HCT116 (cell line): ENCODE results near the gene ABHD12. TPM values are rescaled to one million over a fixed set of nuclear protein-coding genes. Genes with fewer than 3 reads are reported as not detected.

Source experiments
- ATAC-seq: fragments of 200-7000 bp; cut with Tn5 transposase; 2 replicates; pipeline ENCODE4 v1.9.1; 2020; ENCODE audit warnings: mild to moderate bottlenecking, moderate library complexity
- BruUV-seq: library from RNA; stranded (reverse); fragments of 400-500 nt; replicated peaks from 2 replicates; lab custom pipeline; 2021; lab: Mats Ljungman, UMichigan
- CTCF ChIA-PET: fragments of 300-600 bp; sonication (Branson Sonifier 250); formaldehyde crosslinking; loops from one replicate; lab custom pipeline; 2021; ENCODE audit warnings: antibody characterized with exemption; lab: Charles Lee
- POLR2A ChIA-PET: fragments of 300-600, 350-600 bp; sonication (Branson Sonifier 250); formaldehyde crosslinking; loops from one replicate; lab custom pipeline; 2021; ENCODE audit warnings: antibody characterized with exemption; lab: Charles Lee
- RAD21 ChIA-PET, 2 experiments: fragments of 300-600 bp; sonication (Branson Sonifier 250); formaldehyde crosslinking; loops; one replicate each; lab custom pipeline; 2023; ENCODE audit warnings: low total read pairs in 2 of 2; ENCODE audit not compliant: uncharacterized antibody in 2 of 2, unreplicated experiment in 2 of 2, low non-redundant PET in 1 of 2; lab: Charles Lee
- DNase-seq: peaks from one replicate; pipeline ENCODE4 v3.0.0-alpha.2; 2010; ENCODE audit warnings: low read depth, low spot score
- H2AFZ ChIP-seq: fragments of 200-600 bp; shearing (Covaris generic), sonication (generic); 2 replicates; pipeline ENCODE4 v1.6.1; 2017; ENCODE audit warnings: low read depth, mixed run types, mixed read lengths, antibody characterized with exemption, low read length; ENCODE audit not compliant: poor library complexity, severe bottlenecking
- H3K27ac ChIP-seq: 2 replicates; pipeline ENCODE4 v1.5.1; 2012; ENCODE audit warnings: low read depth, low read length
- H3K27me3 ChIP-seq: fragments of 200-600 bp; sonication (generic); 2 replicates; pipeline ENCODE4 v1.6.1; 2016; ENCODE audit warnings: mixed run types, low read length, mixed read lengths; ENCODE audit not compliant: insufficient read depth
- H3K36me3 ChIP-seq, 2 experiments: fragments of 200-500 bp in 1 of 2; fragments of 200-600 bp in 1 of 2; sonication (Bioruptor generic) in 1 of 2; sonication (generic) in 1 of 2; 2 replicates each; pipeline versions ENCODE4 v1.5.1 to v1.6.1; 2014 to 2016; ENCODE audit warnings: low read length in 2 of 2, inconsistent platforms in 1 of 2, mixed read lengths in 1 of 2, mixed run types in 1 of 2; ENCODE audit not compliant: insufficient read depth in 2 of 2, control insufficient read depth in 1 of 2
- H3K4me1 ChIP-seq, 2 experiments: fragments of 200-600 bp in 1 of 2; sonication (generic) in 1 of 2; 2 replicates each; pipeline versions ENCODE4 v1.5.1 to v1.6.1; 2012 to 2017; ENCODE audit warnings: low read length in 2 of 2, inconsistent platforms in 1 of 2, mild to moderate bottlenecking in 1 of 2, mixed read lengths in 1 of 2, mixed run types in 1 of 2, moderate library complexity in 1 of 2; ENCODE audit not compliant: insufficient read depth in 2 of 2, control insufficient read depth in 1 of 2
- H3K4me2 ChIP-seq: fragments of 200-600 bp; sonication (generic); 2 replicates; pipeline ENCODE4 v1.6.1; 2017; ENCODE audit warnings: mixed run types, low read length, mixed read lengths
- H3K4me3 ChIP-seq, 2 experiments: fragments of 200-600 bp in 1 of 2; sonication (generic) in 1 of 2; replicated peaks in 1 of 2; 2 replicates each; pipeline ENCODE4 v1.5.1; 2011 to 2016; ENCODE audit warnings: low read length in 2 of 2, control low read depth in 1 of 2, low read depth in 1 of 2, mild to moderate bottlenecking in 1 of 2, mixed read lengths in 1 of 2, mixed run types in 1 of 2
- H3K79me2 ChIP-seq: fragments of 200-600 bp; sonication (generic); 2 replicates; pipeline ENCODE4 v1.6.1; 2017; ENCODE audit warnings: mild to moderate bottlenecking, mixed run types, low read length, moderate library complexity, mixed read lengths; ENCODE audit not compliant: insufficient read depth
- H3K9ac ChIP-seq: fragments of 200-600 bp; sonication (generic); 2 replicates; pipeline ENCODE4 v1.6.1; 2016; ENCODE audit warnings: low read length, mixed read lengths
- H3K9me2 ChIP-seq: fragments of 200-600 bp; sonication (generic), shearing (Covaris generic); 2 replicates; pipeline ENCODE4 v1.6.1; 2017; ENCODE audit warnings: mixed run types, mild to moderate bottlenecking, moderate library complexity; ENCODE audit not compliant: insufficient read depth
- H3K9me3 ChIP-seq, 2 experiments: fragments of 200-500 bp in 1 of 2; fragments of 200-600 bp in 1 of 2; sonication (Bioruptor generic) in 1 of 2; sonication (generic) in 1 of 2; 2 replicates each; pipeline ENCODE4 v1.6.1; 2014 to 2017; ENCODE audit warnings: low read length in 2 of 2, mixed read lengths in 2 of 2, inconsistent platforms in 1 of 2, low read depth in 1 of 2, mild to moderate bottlenecking in 1 of 2, mixed run types in 1 of 2, moderate library complexity in 1 of 2; ENCODE audit not compliant: control insufficient read depth in 1 of 2, insufficient read depth in 1 of 2
- H4K20me1 ChIP-seq: fragments of 200-600 bp; sonication (generic), shearing (Covaris generic); 2 replicates; pipeline ENCODE4 v1.6.1; 2017; ENCODE audit warnings: mixed run types, mild to moderate bottlenecking, moderate library complexity; ENCODE audit not compliant: insufficient read depth
- EZH2 ChIP-seq: fragments of 200-600 bp; sonication (generic); IDR thresholded peaks from 2 replicates; pipeline ENCODE4 v1.6.1; 2017; ENCODE audit warnings: antibody characterized with exemption, mixed run types
- EZH2phosphoT487 ChIP-seq: fragments of 200-600 bp; IDR thresholded peaks from 2 replicates; pipeline ENCODE4 v1.6.1; 2018; ENCODE audit warnings: antibody characterized with exemption, borderline replicate concordance
- POLR2A ChIP-seq: IDR thresholded peaks from 2 replicates; pipeline ENCODE4 v1.7.0; 2011; ENCODE audit warnings: borderline replicate concordance; ENCODE audit not compliant: insufficient read depth, insufficient read length; ENCODE audit errors: extremely low read depth
- SIN3A ChIP-seq: IDR thresholded peaks from 2 replicates; pipeline ENCODE4 v1.6.1; 2012; ENCODE audit warnings: low read depth
- YY1 ChIP-seq: IDR thresholded peaks from 2 replicates; pipeline ENCODE4 v1.6.1; 2011; ENCODE audit warnings: low read length, low read depth, moderate library complexity, mild to moderate bottlenecking; ENCODE audit not compliant: insufficient replicate concordance; ENCODE audit errors: extremely low read depth
- ZFX ChIP-seq: fragments of 450-650 bp; IDR thresholded peaks from 2 replicates; pipeline ENCODE4 v1.6.1; 2017
- ZNF274 ChIP-seq: fragments of 200-500 bp; sonication (Bioruptor generic); IDR thresholded peaks from 2 replicates; pipeline ENCODE4 v1.6.1; 2014; ENCODE audit warnings: mild to moderate bottlenecking, low read depth, low read length, inconsistent platforms
- intact Hi-C: fragments of 100-400 bp; cut with micrococcal nuclease; formaldehyde crosslinking; loops from 2 replicates; pipeline ENCODE4 v1.10.0; 2022
- total RNA-seq: library from RNA; stranded (reverse); gene quantifications from one replicate; pipeline ENCODE4 v1.2.1, GENCODE V29; 2021; ENCODE audit not compliant: unreplicated experiment
- TF ChIP-seq, protein P1 (sequence below), 3 experiments: fragments of 200-600 bp in 1 of 3; sonication (generic) in 1 of 3; IDR thresholded peaks in 2 of 3; conservative IDR thresholded peaks in 1 of 3; 2 replicates each; pipeline ENCODE4 v1.5.1; 2012 to 2017; ENCODE audit warnings: low read depth in 2 of 3, low read length in 2 of 3, antibody characterized with exemption in 1 of 3, borderline replicate concordance in 1 of 3, control low read depth in 1 of 3, mild to moderate bottlenecking in 1 of 3, mixed read lengths in 1 of 3, mixed run types in 1 of 3, moderate library complexity in 1 of 3; ENCODE audit not compliant: insufficient read depth in 1 of 3
- TF ChIP-seq, protein P2 (sequence below): IDR thresholded peaks from 2 replicates; pipeline ENCODE4 v1.6.1; 2012; ENCODE audit warnings: low read depth

The ABHD12 gene
- total RNA-seq, 1 experiment from 2014 or later = 31.7 TPM

DNA sequence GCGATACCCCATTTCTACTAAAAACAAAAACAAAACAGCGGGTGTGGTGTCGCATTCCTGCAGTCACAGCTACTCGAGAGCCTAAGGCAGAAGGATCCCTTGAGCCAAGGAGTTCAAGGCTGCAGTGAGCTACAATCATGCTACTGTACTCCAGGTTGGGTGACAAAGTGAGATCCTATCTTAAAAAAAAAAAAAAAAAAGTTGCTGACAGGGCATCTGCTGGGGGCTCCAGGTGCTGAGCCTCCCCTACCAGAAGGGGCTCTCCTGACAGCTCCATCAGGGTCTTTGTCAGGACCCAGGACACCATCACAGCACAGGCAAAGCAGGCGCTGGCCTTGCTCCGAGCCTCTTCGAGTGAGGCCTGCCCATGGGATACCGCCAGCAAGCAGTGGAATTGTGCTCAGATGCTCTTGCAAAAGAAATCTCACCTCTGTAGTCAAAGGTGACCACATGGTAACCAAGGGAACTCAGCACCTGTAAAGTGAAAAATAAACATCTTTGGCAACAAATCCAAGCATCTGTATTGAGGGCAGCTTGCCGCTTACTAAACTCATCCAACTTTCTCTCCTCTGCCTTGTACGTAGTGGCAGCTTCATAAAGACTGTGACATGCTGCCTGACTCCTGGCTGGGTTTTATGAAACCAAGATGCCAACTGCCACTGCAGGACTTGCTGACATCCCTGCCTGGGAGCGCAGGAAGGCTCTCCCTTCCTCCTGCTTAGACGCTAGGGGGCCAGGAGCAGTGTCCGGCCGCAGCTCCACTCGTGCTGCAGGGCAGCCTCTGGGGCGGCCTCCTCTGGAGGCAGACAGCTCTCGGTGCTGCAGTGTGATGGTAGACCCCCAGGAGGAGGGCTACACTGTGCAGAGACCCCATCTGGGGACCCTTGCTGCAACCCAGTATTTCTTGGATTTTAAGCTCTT, 75.9 kb downstream of the ABHD12 start:
- no peaks in the 10 kb centered on the region; a peak in 1 of 4 replicates for H3K36me3 ChIP-seq
- CTCF ChIA-PET = no interaction called here
- DNase-seq (no peak), ATAC-seq (no peak)
- RAD21 ChIA-PET = no interaction called here
- H3K27me3 ChIP-seq = no peaks in the 10 kb centered on the region
- H3K4me2 ChIP-seq = no peak overlapping the region
- no peak overlapping the region for H3K27ac ChIP-seq
- H3K79me2 ChIP-seq = no peaks in the 10 kb centered on the region
- TF ChIP-seq, protein P1, sequence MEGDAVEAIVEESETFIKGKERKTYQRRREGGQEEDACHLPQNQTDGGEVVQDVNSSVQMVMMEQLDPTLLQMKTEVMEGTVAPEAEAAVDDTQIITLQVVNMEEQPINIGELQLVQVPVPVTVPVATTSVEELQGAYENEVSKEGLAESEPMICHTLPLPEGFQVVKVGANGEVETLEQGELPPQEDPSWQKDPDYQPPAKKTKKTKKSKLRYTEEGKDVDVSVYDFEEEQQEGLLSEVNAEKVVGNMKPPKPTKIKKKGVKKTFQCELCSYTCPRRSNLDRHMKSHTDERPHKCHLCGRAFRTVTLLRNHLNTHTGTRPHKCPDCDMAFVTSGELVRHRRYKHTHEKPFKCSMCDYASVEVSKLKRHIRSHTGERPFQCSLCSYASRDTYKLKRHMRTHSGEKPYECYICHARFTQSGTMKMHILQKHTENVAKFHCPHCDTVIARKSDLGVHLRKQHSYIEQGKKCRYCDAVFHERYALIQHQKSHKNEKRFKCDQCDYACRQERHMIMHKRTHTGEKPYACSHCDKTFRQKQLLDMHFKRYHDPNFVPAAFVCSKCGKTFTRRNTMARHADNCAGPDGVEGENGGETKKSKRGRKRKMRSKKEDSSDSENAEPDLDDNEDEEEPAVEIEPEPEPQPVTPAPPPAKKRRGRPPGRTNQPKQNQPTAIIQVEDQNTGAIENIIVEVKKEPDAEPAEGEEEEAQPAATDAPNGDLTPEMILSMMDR (IDR thresholded peaks at IDR 0.05 in 2 of 3, conservative IDR thresholded peaks at IDR 0.05 in 1 of 3; ENCODE audit: borderline replicate concordance in 1 of 3, insufficient read depth in 1 of 3, low read depth in 2 of 3, low read length in 2 of 3) = peak in 2 of 3 experiments; percentile 21 to 26; a peak in 2 of 6 replicates
- TF ChIP-seq ZNF274 (no peak), YY1 (no peak)
- POLR2A ChIA-PET = no interaction called here
- no peaks in the 10 kb centered on the region for H3K9me3 ChIP-seq
- H3K4me3 ChIP-seq = no peak overlapping the region
- intact Hi-C loops = loop anchor here (5.0 kb wide), 1 partner anchor 322 kb away; the partner anchor contains the start of gene APMAP
- no peaks in the 10 kb centered on the region for H4K20me1 ChIP-seq
- H3K4me1 ChIP-seq = peaks cover 17 to 25% of the 10 kb centered on the region in 2 experiments
- H3K9ac ChIP-seq = no peak overlapping the region
- no peaks in the 10 kb centered on the region for H3K9me2 ChIP-seq
- no peak overlapping the region for H2AFZ ChIP-seq
- BruUV-seq = no TSS peak

DNA sequence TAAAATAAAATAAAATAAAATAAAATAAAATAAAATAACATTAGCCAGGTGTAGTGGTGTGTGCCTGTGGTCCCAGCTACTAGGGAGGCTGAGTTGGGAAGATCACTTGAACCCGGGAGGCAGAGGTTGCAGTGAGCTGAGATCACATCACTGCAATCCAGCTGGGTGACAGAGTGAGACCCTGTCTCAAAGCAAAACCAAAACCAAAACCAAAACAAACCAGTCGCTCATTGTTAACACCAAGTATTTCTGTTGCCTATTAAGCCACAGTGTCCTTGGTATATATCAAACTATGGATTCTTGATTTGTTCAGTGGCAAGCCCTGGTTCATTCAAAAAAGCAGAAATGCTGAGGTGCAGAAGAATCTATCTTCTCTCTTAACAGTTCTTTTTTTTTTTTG, 77.0 kb downstream of the ABHD12 start:
- Histone ChIP-seq H3K9me2 (no peaks in the 10 kb centered on the region), H3K4me2 (no peak overlapping the region), H3K79me2 (no peaks in the 10 kb centered on the region), H3K27me3 (no peaks in the 10 kb centered on the region), H3K4me3 (no peak overlapping the region), H2AFZ (no peak overlapping the region), H3K4me1 (peaks cover 29 to 36% of the 10 kb centered on the region in 2 experiments), H3K9ac (no peak overlapping the region), H3K27ac (no peak overlapping the region), H4K20me1 (no peaks in the 10 kb centered on the region), H3K36me3 (no peaks in the 10 kb centered on the region), H3K9me3 (no peaks in the 10 kb centered on the region)
- ATAC-seq (no peak), DNase-seq (no peak)
- BruUV-seq = no TSS peak
- ChIA-PET POLR2A (no interaction called here), RAD21 (no interaction called here), CTCF (no interaction called here)
- intact Hi-C loops = loop anchor here (5.0 kb wide), 1 partner anchor 321 kb away; the partner anchor contains the start of gene APMAP
- TF ChIP-seq POLR2A = no peak
- TF ChIP-seq, protein P1 (IDR thresholded peaks at IDR 0.05 in 2 of 3, conservative IDR thresholded peaks at IDR 0.05 in 1 of 3; ENCODE audit: borderline replicate concordance in 1 of 3, insufficient read depth in 1 of 3, low read depth in 2 of 3, low read length in 2 of 3) = no peak
- no peak for TF ChIP-seq SIN3A
- no peak for TF ChIP-seq EZH2phosphoT487
- TF ChIP-seq, protein P2, sequence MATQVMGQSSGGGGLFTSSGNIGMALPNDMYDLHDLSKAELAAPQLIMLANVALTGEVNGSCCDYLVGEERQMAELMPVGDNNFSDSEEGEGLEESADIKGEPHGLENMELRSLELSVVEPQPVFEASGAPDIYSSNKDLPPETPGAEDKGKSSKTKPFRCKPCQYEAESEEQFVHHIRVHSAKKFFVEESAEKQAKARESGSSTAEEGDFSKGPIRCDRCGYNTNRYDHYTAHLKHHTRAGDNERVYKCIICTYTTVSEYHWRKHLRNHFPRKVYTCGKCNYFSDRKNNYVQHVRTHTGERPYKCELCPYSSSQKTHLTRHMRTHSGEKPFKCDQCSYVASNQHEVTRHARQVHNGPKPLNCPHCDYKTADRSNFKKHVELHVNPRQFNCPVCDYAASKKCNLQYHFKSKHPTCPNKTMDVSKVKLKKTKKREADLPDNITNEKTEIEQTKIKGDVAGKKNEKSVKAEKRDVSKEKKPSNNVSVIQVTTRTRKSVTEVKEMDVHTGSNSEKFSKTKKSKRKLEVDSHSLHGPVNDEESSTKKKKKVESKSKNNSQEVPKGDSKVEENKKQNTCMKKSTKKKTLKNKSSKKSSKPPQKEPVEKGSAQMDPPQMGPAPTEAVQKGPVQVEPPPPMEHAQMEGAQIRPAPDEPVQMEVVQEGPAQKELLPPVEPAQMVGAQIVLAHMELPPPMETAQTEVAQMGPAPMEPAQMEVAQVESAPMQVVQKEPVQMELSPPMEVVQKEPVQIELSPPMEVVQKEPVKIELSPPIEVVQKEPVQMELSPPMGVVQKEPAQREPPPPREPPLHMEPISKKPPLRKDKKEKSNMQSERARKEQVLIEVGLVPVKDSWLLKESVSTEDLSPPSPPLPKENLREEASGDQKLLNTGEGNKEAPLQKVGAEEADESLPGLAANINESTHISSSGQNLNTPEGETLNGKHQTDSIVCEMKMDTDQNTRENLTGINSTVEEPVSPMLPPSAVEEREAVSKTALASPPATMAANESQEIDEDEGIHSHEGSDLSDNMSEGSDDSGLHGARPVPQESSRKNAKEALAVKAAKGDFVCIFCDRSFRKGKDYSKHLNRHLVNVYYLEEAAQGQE = no peak
- TF ChIP-seq ZFX = no peak
- no peak for TF ChIP-seq EZH2
